Adrenal gland (tissue), 12 donors: ENCODE data around the gene MEGF11. TPM values are rescaled to one million over a fixed set of nuclear protein-coding genes. Genes with fewer than 3 reads are reported as not detected.

Experiments
- DNase-seq, 7 donors: peaks; one replicate each; pipeline ENCODE4 v3.0.0-alpha.2; 2019 to 2020
- H3K27ac ChIP-seq, 5 donors: fragments of 200-600 bp; sonication (generic) in 4 of 5; 1 replicate in 3 of 5; 2 replicates in 2 of 5; pipeline versions ENCODE4 v1.5.1 to v1.8.0; 2016 to 2020; ENCODE audit warnings: mild to moderate bottlenecking in 1 of 5
- H3K27me3 ChIP-seq: fragments of 200-600 bp; 2 replicates; pipeline ENCODE4 v1.8.0; 2021
- H3K36me3 ChIP-seq, 2 donors: fragments of 200-600 bp; replicated peaks in 1 of 2; 1 replicate in 1 of 2; 2 replicates in 1 of 2; pipeline versions ENCODE4 v1.5.1 to v1.8.0; 2018 to 2022
- H3K4me1 ChIP-seq, 2 donors: fragments of 200-600 bp; replicated peaks in 1 of 2; 1 replicate in 1 of 2; 2 replicates in 1 of 2; pipeline versions ENCODE4 v1.5.1 to v1.8.0; 2018 to 2021
- H3K4me3 ChIP-seq, 4 donors: fragments of 200-600 bp; sonication (generic) in 3 of 4; one replicate each; pipeline ENCODE4 v1.5.1; 2016 to 2018
- H3K9me3 ChIP-seq, 3 donors: fragments of 200-600 bp; sonication (generic) in 1 of 3; replicated peaks in 1 of 3; 1 replicate in 2 of 3; 2 replicates in 1 of 3; pipeline versions ENCODE4 v1.5.1 to v1.8.0; 2016 to 2021
- POLR2A ChIP-seq, 2 donors: fragments of 450-650 bp; IDR thresholded peaks; one replicate each; pipeline ENCODE4 v1.6.1; 2017; ENCODE audit warnings: antibody characterized with exemption in 2 of 2, mild to moderate bottlenecking in 2 of 2, moderate library complexity in 1 of 2
- WGBS, 4 donors: extraction: QIAGEN DNeasy Blood & Tissue Kit in 2 of 4; methylation state at CpG; one replicate each; pipeline versions ENCODE4 v1.1.5 to v1.1.7; 2013 to 2017; 5-methylcytosine and 5-hydroxymethylcytosine counted together
- intact Hi-C, 2 donors: fragments of 100-400 bp; cut with DNase I; formaldehyde crosslinking; loops; one replicate each; pipeline versions ENCODE4 v1.14.1 to v1.15.0; 2022 to 2023
- polyA plus RNA-seq, 3 donors: library from polyadenylated mRNA; stranded (reverse); fragments of 200-250 nt in 2 of 3; fragments of 350-450 nt in 1 of 3; fragmentation: Illumina TruSeq in 1 of 3; extraction: RNeasy Lipid Tissue Mini Kit (QIAGEN cat#74804) in 1 of 3; gene quantifications; one replicate each; pipeline ENCODE4 v1.2.3, GENCODE V29; 2013 to 2014
- total RNA-seq, 9 donors: library from RNA; depleted of rRNA in 4 of 9; stranded (reverse); fragments of >200 nt in 4 of 9; fragments of 120-200 nt in 1 of 9; fragmentation: NEBNext Ultra II Directional in 1 of 9; extraction: Animal tissue kit (Norgen Biotek cat#: 25700) in 1 of 9; gene quantifications; one replicate each; pipeline versions ENCODE4 v1.1.0 to v1.2.4, GENCODE V29; 2013 to 2023
- TF ChIP-seq, protein P1 (sequence below), 6 experiments: fragments of 450-650 bp in 4 of 6; fragments of 200-600 bp in 2 of 6; sonication (generic) in 1 of 6; IDR thresholded peaks; 1 replicate in 5 of 6; 2 replicates in 1 of 6; pipeline versions ENCODE4 v1.5.1 to v1.8.0; 2016 to 2021; ENCODE audit warnings: antibody characterized with exemption in 6 of 6, mild to moderate bottlenecking in 2 of 6, moderate library complexity in 1 of 6
- donor health status: healthy with polysubstance abuse.
- donor health status: Bipolar disorder and iron deficiency.
- donor health status: DM: yes; HTN: yes; CAD: no.
- donor health status: DM: no; HTN: no; CAD: no.
- donor health status: DM: no; HTN: no; CAD: no.
- donor health status: DM: yes; HTN: yes; CAD: no.

Gene MEGF11
- total and polyA plus RNA-seq, 12 donors, result 0.04 to 0.98 (median 0.14) TPM; not detected in 5

- 63 to 74% (median 73%) methylated on average over 2 of the region's 2 CpGs for WGBS, 4 donors
- intact Hi-C loops, result no loop called here
- no peak for TF ChIP-seq POLR2A (IDR thresholded peaks at IDR 0.05)
- TF ChIP-seq, protein P1, sequence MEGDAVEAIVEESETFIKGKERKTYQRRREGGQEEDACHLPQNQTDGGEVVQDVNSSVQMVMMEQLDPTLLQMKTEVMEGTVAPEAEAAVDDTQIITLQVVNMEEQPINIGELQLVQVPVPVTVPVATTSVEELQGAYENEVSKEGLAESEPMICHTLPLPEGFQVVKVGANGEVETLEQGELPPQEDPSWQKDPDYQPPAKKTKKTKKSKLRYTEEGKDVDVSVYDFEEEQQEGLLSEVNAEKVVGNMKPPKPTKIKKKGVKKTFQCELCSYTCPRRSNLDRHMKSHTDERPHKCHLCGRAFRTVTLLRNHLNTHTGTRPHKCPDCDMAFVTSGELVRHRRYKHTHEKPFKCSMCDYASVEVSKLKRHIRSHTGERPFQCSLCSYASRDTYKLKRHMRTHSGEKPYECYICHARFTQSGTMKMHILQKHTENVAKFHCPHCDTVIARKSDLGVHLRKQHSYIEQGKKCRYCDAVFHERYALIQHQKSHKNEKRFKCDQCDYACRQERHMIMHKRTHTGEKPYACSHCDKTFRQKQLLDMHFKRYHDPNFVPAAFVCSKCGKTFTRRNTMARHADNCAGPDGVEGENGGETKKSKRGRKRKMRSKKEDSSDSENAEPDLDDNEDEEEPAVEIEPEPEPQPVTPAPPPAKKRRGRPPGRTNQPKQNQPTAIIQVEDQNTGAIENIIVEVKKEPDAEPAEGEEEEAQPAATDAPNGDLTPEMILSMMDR (IDR thresholded peaks at IDR 0.05), result no peak
- no peak for DNase-seq
- Histone ChIP-seq H3K9me3 (no peaks in the 10 kb centered on the region), H3K27me3 (no peaks in the 10 kb centered on the region), H3K36me3 (no peaks in the 10 kb centered on the region), H3K4me3 (no peak overlapping the region), H3K4me1 (no peaks in the 10 kb centered on the region), H3K27ac (no peak overlapping the region)
These were observed 91.3 kb downstream of the MEGF11 start for GRCh38 chr15:66162286-66162685.

DNA sequence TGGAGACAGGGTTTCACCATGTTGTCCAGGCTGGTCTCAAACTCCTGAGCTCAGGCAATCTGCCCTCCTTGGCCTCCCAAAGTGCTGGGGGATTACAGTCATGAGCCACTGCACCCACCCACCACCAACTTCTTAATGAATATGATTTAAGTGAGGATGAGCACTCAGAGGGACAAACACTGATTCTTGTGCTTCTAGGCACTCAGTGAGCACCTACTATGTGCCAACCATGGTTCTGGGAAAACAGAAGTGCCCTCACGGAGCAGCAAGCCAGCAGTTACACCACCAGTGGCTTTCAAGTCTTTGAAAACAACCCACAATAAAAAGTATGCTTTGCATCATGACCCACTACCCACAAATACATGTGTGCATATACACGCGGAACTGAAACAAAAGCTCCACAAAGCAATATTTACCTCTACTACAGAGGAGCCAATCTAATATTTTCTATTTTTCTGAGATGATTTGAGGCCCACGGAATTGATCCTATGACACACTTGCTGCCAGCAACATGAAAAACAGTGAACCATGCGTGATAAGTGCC, 91.9 kb downstream of the MEGF11 start:
- intact Hi-C loops, result no loop called here
- Histone ChIP-seq H3K4me3 (no peak overlapping the region), H3K27ac (no peak overlapping the region), H3K36me3 (no peaks in the 10 kb centered on the region), H3K4me1 (no peaks in the 10 kb centered on the region), H3K9me3 (no peaks in the 10 kb centered on the region), H3K27me3 (no peaks in the 10 kb centered on the region)
- 82 to 85% (median 83%) methylated on average over 5 of the region's 5 CpGs for WGBS, 4 donors
- DNase-seq, result no peak
- TF ChIP-seq POLR2A (IDR thresholded peaks at IDR 0.05), result no peak
- TF ChIP-seq, protein P1 (IDR thresholded peaks at IDR 0.05), result no peak

GRCh38 chr15:66161108-66161507, 92.4 kb downstream of the MEGF11 start:
- intact Hi-C loops, result no loop called here
- Histone ChIP-seq H3K4me3 (no peak overlapping the region), H3K9me3 (no peaks in the 10 kb centered on the region), H3K27me3 (no peaks in the 10 kb centered on the region), H3K27ac (no peak overlapping the region), H3K4me1 (no peaks in the 10 kb centered on the region), H3K36me3 (no peaks in the 10 kb centered on the region)
- 82 to 91% (median 85%) methylated on average over 4 of the region's 4 CpGs for WGBS, 4 donors
- TF ChIP-seq, protein P1 (IDR thresholded peaks at IDR 0.05), result no peak
- TF ChIP-seq POLR2A (IDR thresholded peaks at IDR 0.05), result no peak
- no peak for DNase-seq

DNA sequence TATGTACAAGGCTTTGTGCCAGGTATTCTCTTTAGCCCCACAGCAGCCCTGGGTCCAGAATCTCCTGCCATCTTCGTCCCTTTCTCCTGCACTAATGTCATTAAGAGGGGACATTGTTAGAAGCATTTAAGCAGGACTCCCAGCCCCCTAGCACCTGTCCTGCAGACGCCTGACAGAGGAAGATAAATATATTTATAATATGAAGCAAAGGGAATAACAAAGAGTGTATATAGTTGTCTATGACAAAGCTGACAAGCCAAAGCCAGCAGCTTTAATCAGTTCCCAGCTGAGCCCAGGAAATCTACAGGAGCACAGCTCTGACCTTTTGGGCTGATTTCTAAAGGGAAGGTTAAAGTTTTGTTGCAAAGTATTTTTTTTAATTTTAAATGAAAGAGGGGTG, 96.0 kb downstream of the MEGF11 start:
- H3K4me3 ChIP-seq, result no peak overlapping the region
- H3K4me1 ChIP-seq, result no peaks in the 10 kb centered on the region
- no peak overlapping the region for H3K27ac ChIP-seq
- intact Hi-C loops, result no loop called here
- no peak for DNase-seq
- no peaks in the 10 kb centered on the region for H3K9me3 ChIP-seq
- TF ChIP-seq POLR2A (IDR thresholded peaks at IDR 0.05), result no peak
- TF ChIP-seq, protein P1 (IDR thresholded peaks at IDR 0.05), result no peak
- 60 to 67% (median 65%) methylated on average over 2 of the region's 2 CpGs for WGBS, 4 donors
- no peaks in the 10 kb centered on the region for H3K36me3 ChIP-seq
- no peaks in the 10 kb centered on the region for H3K27me3 ChIP-seq
